Measurements from ENCODE around the gene PCP4. TPM values are rescaled to one million over a fixed set of nuclear protein-coding genes. Genes with fewer than 3 reads are reported as not detected.
A peak's percentile ranks its signal among the peaks of the same experiment; 100 is the strongest.

PCP4 gene
- total and polyA plus RNA-seq, 9 donors: 0.25 to 4.7 (median 3.2) TPM; not detected in 3

DNA sequence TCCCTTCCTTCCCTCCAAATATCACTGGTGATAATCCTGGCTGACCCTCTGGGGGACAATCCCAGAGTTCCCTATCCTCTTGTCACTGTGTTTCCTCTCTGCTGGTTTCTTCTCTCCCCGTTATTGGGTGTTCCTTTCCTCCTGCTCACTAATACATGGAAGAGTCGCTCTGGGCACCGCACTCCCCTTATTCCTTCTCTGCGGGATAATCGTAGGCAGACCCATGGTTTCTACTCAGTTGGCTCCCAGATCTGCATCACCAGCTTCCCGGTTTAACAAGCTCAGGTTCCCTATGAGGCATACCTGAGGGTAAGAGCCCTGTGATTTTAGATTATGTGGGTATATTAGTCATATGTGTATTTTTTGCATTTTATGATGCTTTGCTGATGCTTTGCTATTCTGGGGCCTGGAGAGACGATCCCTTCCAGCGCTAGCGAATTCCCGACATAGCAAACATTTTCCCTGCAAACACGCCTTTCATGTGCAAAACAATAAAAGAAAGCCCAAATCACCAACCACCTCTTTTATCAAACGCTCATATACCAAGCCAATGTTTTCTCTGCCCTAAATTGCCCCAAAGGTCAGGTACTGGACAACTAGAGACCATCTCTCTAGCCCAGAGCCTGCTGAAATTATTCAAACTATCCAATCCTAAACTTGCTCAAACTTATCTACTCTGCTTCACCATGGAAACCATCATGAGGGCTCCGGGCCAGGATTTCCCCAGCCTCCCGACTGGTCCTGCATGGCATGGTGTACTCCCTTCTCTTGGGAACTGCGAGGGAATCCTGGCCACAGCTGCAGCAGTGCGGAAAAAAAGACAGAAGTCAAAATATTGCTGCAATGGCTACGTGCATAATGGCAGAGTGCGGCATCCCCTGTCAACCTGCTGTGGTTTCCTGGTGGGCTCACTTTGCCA is 84.2 kb downstream of the PCP4 start:
- 47 to 59% (median 52%) methylated on average over 18 of the region's 18 CpGs for WGBS, 3 donors
- Histone ChIP-seq H3K9me3 (no peaks in the 10 kb centered on the region), H3K27ac (no peak overlapping the region), H3K4me3 (no peak overlapping the region), H3K4me1 (ENCODE audit: insufficient read depth) (no peaks in the 10 kb centered on the region), H3K36me3 (no peaks in the 10 kb centered on the region), H3K27me3 (no peaks in the 10 kb centered on the region)
- DNase-seq: peak in 1 of 5 donors; percentile 11
- TF ChIP-seq POLR2A (IDR thresholded peaks at IDR 0.05) (no peak), EP300 (IDR thresholded peaks at IDR 0.05) (no peak)
- TF ChIP-seq, protein P1, sequence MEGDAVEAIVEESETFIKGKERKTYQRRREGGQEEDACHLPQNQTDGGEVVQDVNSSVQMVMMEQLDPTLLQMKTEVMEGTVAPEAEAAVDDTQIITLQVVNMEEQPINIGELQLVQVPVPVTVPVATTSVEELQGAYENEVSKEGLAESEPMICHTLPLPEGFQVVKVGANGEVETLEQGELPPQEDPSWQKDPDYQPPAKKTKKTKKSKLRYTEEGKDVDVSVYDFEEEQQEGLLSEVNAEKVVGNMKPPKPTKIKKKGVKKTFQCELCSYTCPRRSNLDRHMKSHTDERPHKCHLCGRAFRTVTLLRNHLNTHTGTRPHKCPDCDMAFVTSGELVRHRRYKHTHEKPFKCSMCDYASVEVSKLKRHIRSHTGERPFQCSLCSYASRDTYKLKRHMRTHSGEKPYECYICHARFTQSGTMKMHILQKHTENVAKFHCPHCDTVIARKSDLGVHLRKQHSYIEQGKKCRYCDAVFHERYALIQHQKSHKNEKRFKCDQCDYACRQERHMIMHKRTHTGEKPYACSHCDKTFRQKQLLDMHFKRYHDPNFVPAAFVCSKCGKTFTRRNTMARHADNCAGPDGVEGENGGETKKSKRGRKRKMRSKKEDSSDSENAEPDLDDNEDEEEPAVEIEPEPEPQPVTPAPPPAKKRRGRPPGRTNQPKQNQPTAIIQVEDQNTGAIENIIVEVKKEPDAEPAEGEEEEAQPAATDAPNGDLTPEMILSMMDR (IDR thresholded peaks at IDR 0.05): no peak
- intact Hi-C loops (cut with DNase I): no loop called here

DNA sequence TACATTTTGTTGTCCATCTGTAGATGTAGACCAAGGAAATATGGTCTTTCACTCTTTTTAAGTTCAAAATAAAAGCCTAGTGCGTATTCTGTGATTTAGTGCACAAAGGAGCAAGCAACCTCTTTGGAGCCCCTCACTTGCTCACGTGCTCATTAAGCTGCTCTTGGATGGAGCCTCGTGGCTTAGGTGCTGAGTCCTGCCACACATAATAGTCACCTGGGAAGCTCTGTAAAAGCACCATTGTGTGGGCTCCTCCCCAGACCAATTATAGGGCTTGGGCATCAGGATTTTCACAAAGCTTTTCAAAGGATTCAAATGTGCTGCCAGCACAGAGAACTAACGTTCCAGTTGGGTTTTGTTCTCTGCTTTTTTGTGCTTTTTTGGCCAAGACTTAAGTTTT is 85.0 kb downstream of the PCP4 start:
- H3K4me1 ChIP-seq (ENCODE audit: insufficient read depth): no peaks in the 10 kb centered on the region
- intact Hi-C loops (cut with DNase I): no loop called here
- H3K27ac ChIP-seq: no peak overlapping the region
- H3K36me3 ChIP-seq: no peaks in the 10 kb centered on the region
- no peaks in the 10 kb centered on the region for H3K27me3 ChIP-seq
- no peaks in the 10 kb centered on the region for H3K9me3 ChIP-seq
- H3K4me3 ChIP-seq: no peak overlapping the region
- no peak for DNase-seq
- 23 to 35% (median 28%) methylated on average over 4 of the region's 4 CpGs for WGBS, 3 donors
- TF ChIP-seq EP300 (IDR thresholded peaks at IDR 0.05) (no peak), POLR2A (IDR thresholded peaks at IDR 0.05) (no peak)
- TF ChIP-seq, protein P1 (IDR thresholded peaks at IDR 0.05): no peak

DNA sequence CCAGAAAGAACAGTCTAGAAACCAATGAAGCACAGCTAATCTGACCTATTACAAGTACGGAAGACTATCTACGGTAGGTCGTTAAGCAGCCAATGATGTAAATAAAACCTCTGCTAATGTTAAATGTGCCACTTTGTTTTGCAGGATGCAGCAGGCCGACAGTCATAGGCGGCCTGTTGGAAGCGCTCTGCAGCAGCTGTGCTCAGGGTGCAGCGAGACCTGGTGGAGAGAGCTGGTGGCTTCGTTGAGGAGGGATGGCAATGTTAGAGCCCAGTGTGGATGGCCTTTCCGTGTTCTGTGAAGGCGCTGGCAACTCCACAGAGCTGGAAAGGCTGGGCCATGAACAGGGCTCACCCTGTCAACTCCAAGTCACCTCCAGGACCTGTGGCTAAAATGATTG is 87.3 kb downstream of the PCP4 start:
- no peaks in the 10 kb centered on the region for H3K36me3 ChIP-seq
- TF ChIP-seq, protein P1 (IDR thresholded peaks at IDR 0.05): no peak
- no peak for TF ChIP-seq EP300 (IDR thresholded peaks at IDR 0.05)
- no peak for DNase-seq
- H3K4me1 ChIP-seq (ENCODE audit: insufficient read depth): no peaks in the 10 kb centered on the region
- intact Hi-C loops (cut with DNase I): no loop called here
- H3K27ac ChIP-seq: no peak overlapping the region
- no peaks in the 10 kb centered on the region for H3K27me3 ChIP-seq
- no peaks in the 10 kb centered on the region for H3K9me3 ChIP-seq
- H3K4me3 ChIP-seq: no peak overlapping the region
- 84 to 87% (median 87%) methylated on average over 10 of the region's 10 CpGs for WGBS, 3 donors

DNA sequence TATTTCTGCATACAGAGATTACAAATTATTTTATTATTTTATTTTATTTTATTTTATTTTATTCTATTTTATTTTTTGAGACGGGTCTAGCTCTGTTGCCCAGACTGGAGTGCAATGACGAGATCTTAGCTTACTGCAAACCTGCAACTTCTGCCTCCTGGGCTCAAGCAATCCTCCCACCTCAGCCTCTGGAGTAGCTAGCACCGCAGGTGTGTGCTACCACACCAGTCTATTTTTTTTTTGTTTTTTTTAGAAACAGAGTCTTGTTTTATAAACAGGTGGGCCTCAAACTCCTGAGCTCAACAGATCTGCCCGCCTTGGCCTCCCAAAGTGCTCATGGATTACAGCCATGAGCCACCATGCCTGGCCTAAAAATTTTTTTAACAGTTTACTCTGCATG is 88.1 kb downstream of the PCP4 start:
- Histone ChIP-seq H3K36me3 (no peaks in the 10 kb centered on the region), H3K4me3 (no peak overlapping the region), H3K27me3 (no peaks in the 10 kb centered on the region), H3K27ac (no peak overlapping the region), H3K9me3 (no peaks in the 10 kb centered on the region), H3K4me1 (ENCODE audit: insufficient read depth) (no peaks in the 10 kb centered on the region)
- intact Hi-C loops (cut with DNase I): no loop called here
- TF ChIP-seq EP300 (IDR thresholded peaks at IDR 0.05): no peak
- TF ChIP-seq POLR2A (IDR thresholded peaks at IDR 0.05): no peak
- TF ChIP-seq, protein P1 (IDR thresholded peaks at IDR 0.05): no peak
- WGBS, 3 donors: 81 to 91% (median 85%) methylated on average over 4 of the region's 4 CpGs
- no peak for DNase-seq
